Karpas-422 (cell line): ENCODE results near the gene PSMD3. TPM values are rescaled to one million over a fixed set of nuclear protein-coding genes. Genes with fewer than 3 reads are reported as not detected.

Experiments used
- DNase-seq: peaks from one replicate; pipeline ENCODE4 v3.0.0-alpha.2; 2015
- H2AFZ ChIP-seq: fragments of 200-600 bp; sonication (generic); 2 replicates; pipeline ENCODE4 v1.6.1; 2014; ENCODE audit warnings: antibody characterized with exemption, low read length, mixed read lengths
- H3K27ac ChIP-seq: fragments of 200-600 bp; sonication (generic); 2 replicates; pipeline ENCODE4 v1.5.1; 2014; ENCODE audit warnings: mild to moderate bottlenecking, low read length, moderate library complexity
- H3K27me3 ChIP-seq: fragments of 200-600 bp; sonication (generic); 2 replicates; pipeline ENCODE4 v1.6.1; 2014; ENCODE audit warnings: low read length, mixed read lengths
- H3K36me3 ChIP-seq: fragments of 200-600 bp; sonication (generic); 2 replicates; pipeline ENCODE4 v1.6.1; 2014; ENCODE audit warnings: low read length, mixed read lengths; ENCODE audit not compliant: insufficient read depth
- H3K4me1 ChIP-seq: fragments of 200-600 bp; sonication (generic); 2 replicates; pipeline ENCODE4 v1.6.1; 2014; ENCODE audit warnings: mild to moderate bottlenecking, low read length, mixed read lengths
- H3K4me2 ChIP-seq: fragments of 200-600 bp; sonication (generic); 2 replicates; pipeline ENCODE4 v1.6.1; 2014; ENCODE audit warnings: low read length, low read depth, mild to moderate bottlenecking; ENCODE audit not compliant: poor library complexity, severe bottlenecking
- H3K4me3 ChIP-seq: fragments of 200-600 bp; sonication (generic); 2 replicates; pipeline ENCODE4 v1.5.1; 2014; ENCODE audit warnings: mild to moderate bottlenecking, antibody characterized with exemption, low read length, mixed read lengths
- H3K79me2 ChIP-seq: fragments of 200-600 bp; sonication (generic); 2 replicates; pipeline ENCODE4 v1.6.1; 2014; ENCODE audit warnings: mild to moderate bottlenecking, low read length, mixed read lengths
- H3K9ac ChIP-seq: fragments of 200-600 bp; sonication (generic); 2 replicates; pipeline ENCODE4 v1.6.0; 2014; ENCODE audit warnings: low read length
- H3K9me2 ChIP-seq: fragments of 200-600 bp; sonication (generic), shearing (Covaris generic); replicated peaks from 2 replicates; pipeline ENCODE4 v1.6.0; 2014; ENCODE audit warnings: mild to moderate bottlenecking, low read length, moderate library complexity; ENCODE audit not compliant: insufficient read depth
- H3K9me3 ChIP-seq: fragments of 300-700, 200-600 bp; sonication (generic); 2 replicates; pipeline ENCODE4 v1.6.1; 2014; ENCODE audit warnings: low read length, mixed read lengths
- H4K20me1 ChIP-seq: fragments of 200-600 bp; sonication (generic); 2 replicates; pipeline ENCODE4 v1.6.1; 2014; ENCODE audit warnings: mild to moderate bottlenecking, antibody characterized with exemption, low read length, low read depth; ENCODE audit not compliant: insufficient read depth
- total RNA-seq: library from RNA; depleted of rRNA; stranded (reverse); fragments of >200 nt; shearing (Covaris generic); gene quantifications from 2 replicates; pipeline ENCODE4 v1.2.3, GENCODE V29; 2014; ENCODE audit warnings: low replicate concordance; rRNA removed

PSMD3 gene
- 87.1 and 126 TPM in 2 replicates for total RNA-seq

GRCh38 chr17:39980351-39981206 lies at the start of gene PSMD3:
TSS of gene PSMD3 (plus strand) at chr17:39980807. CDS start at chr17:39980971, 164 bp downstream.
- H4K20me1 ChIP-seq, result peaks cover 18% of the 10 kb centered on the region
- peak within 1 kb of the TSS; percentile 89 for H3K4me2 ChIP-seq
- H2AFZ ChIP-seq, result peak within 1 kb of the TSS; percentile 83
- peaks cover 31% of the 10 kb centered on the region for H3K79me2 ChIP-seq
- H3K4me3 ChIP-seq, result peak within 1 kb of the TSS; percentile 79
- peak; percentile 99 for DNase-seq
- peaks cover 27% of the 10 kb centered on the region for H3K4me1 ChIP-seq
- no peaks in the 10 kb centered on the region for H3K27me3 ChIP-seq
- H3K9me2 ChIP-seq, result no peaks in the 10 kb centered on the region
- no peaks in the 10 kb centered on the region for H3K9me3 ChIP-seq
- H3K27ac ChIP-seq, result peak within 1 kb of the TSS; percentile 56
- peaks cover 15% of the 10 kb centered on the region; the same call in 1 of the 2 replicates for H3K36me3 ChIP-seq
- H3K9ac ChIP-seq, result peak within 1 kb of the TSS; percentile 95

GRCh38 chr17:39933912-39934311 lies 46.7 kb upstream of the PSMD3 start:
- Histone ChIP-seq H4K20me1 (no peaks in the 10 kb centered on the region), H3K9me2 (no peaks in the 10 kb centered on the region), H3K27ac (no peak overlapping the region), H3K9ac (no peak overlapping the region), H3K4me3 (no peak overlapping the region), H3K9me3 (no peaks in the 10 kb centered on the region), H2AFZ (no peak overlapping the region), H3K4me2 (no peak overlapping the region), H3K27me3 (no peaks in the 10 kb centered on the region), H3K36me3 (no peaks in the 10 kb centered on the region), H3K79me2 (no peaks in the 10 kb centered on the region), H3K4me1 (peaks cover 6% of the 10 kb centered on the region)
- DNase-seq, result no peak

- no peak overlapping the region for H3K9ac ChIP-seq
- no peaks in the 10 kb centered on the region for H3K27me3 ChIP-seq
- H3K79me2 ChIP-seq, result no peaks in the 10 kb centered on the region
- H3K9me3 ChIP-seq, result no peaks in the 10 kb centered on the region
- H3K27ac ChIP-seq, result no peak overlapping the region
- no peaks in the 10 kb centered on the region for H4K20me1 ChIP-seq
- peaks cover 8% of the 10 kb centered on the region for H3K4me1 ChIP-seq
- H3K4me2 ChIP-seq, result no peak overlapping the region
- no peak for DNase-seq
- H3K9me2 ChIP-seq, result no peaks in the 10 kb centered on the region
- H3K36me3 ChIP-seq, result no peaks in the 10 kb centered on the region
- H3K4me3 ChIP-seq, result no peak overlapping the region
- no peak overlapping the region for H2AFZ ChIP-seq
These were observed 46.3 kb upstream of the PSMD3 start for GRCh38 chr17:39934324-39934723.

GRCh38 chr17:39935909-39936308 lies 44.7 kb upstream of the PSMD3 start:
- H3K4me2 ChIP-seq, result no peak overlapping the region
- H4K20me1 ChIP-seq, result no peaks in the 10 kb centered on the region
- no peaks in the 10 kb centered on the region for H3K27me3 ChIP-seq
- H3K4me1 ChIP-seq, result peaks cover 17% of the 10 kb centered on the region
- DNase-seq, result no peak
- H3K9ac ChIP-seq, result no peak overlapping the region
- no peaks in the 10 kb centered on the region for H3K9me3 ChIP-seq
- no peak overlapping the region for H2AFZ ChIP-seq
- no peak overlapping the region for H3K27ac ChIP-seq
- H3K79me2 ChIP-seq, result no peaks in the 10 kb centered on the region
- no peak overlapping the region for H3K4me3 ChIP-seq
- H3K9me2 ChIP-seq, result no peaks in the 10 kb centered on the region
- no peaks in the 10 kb centered on the region for H3K36me3 ChIP-seq

GRCh38 chr17:39937447-39937846 lies 43.2 kb upstream of the PSMD3 start:
- Histone ChIP-seq H3K9me3 (no peaks in the 10 kb centered on the region), H3K27ac (no peak overlapping the region), H3K4me1 (peaks cover 17% of the 10 kb centered on the region), H2AFZ (no peak overlapping the region), H3K4me2 (no peak overlapping the region), H3K27me3 (no peaks in the 10 kb centered on the region), H3K9me2 (no peaks in the 10 kb centered on the region), H4K20me1 (no peaks in the 10 kb centered on the region), H3K36me3 (no peaks in the 10 kb centered on the region), H3K79me2 (no peaks in the 10 kb centered on the region), H3K9ac (no peak overlapping the region), H3K4me3 (no peak overlapping the region)
- no peak for DNase-seq

- no peak for DNase-seq
- H4K20me1 ChIP-seq, result no peaks in the 10 kb centered on the region
- H3K9ac ChIP-seq, result no peak overlapping the region
- H3K27ac ChIP-seq, result no peak overlapping the region
- H3K9me2 ChIP-seq, result no peaks in the 10 kb centered on the region
- peaks cover 17% of the 10 kb centered on the region for H3K4me1 ChIP-seq
- H3K4me3 ChIP-seq, result no peak overlapping the region
- no peaks in the 10 kb centered on the region for H3K79me2 ChIP-seq
- no peaks in the 10 kb centered on the region for H3K9me3 ChIP-seq
- no peak overlapping the region for H3K4me2 ChIP-seq
- no peaks in the 10 kb centered on the region for H3K36me3 ChIP-seq
- no peaks in the 10 kb centered on the region for H3K27me3 ChIP-seq
- H2AFZ ChIP-seq, result no peak overlapping the region
These were observed 42.3 kb upstream of the PSMD3 start for GRCh38 chr17:39938140-39938869.

GRCh38 chr17:39939106-39939505 lies 41.5 kb upstream of the PSMD3 start:
- Histone ChIP-seq H3K27ac (no peak overlapping the region), H2AFZ (0 out of 2 replicates have a peak overlapping the region, but pooled peaks have one; percentile 2), H4K20me1 (no peaks in the 10 kb centered on the region), H3K9ac (no peak overlapping the region), H3K4me2 (peak overlapping the region; percentile 40), H3K27me3 (no peaks in the 10 kb centered on the region), H3K36me3 (no peaks in the 10 kb centered on the region), H3K9me2 (no peaks in the 10 kb centered on the region), H3K79me2 (no peaks in the 10 kb centered on the region), H3K4me1 (peaks cover 21% of the 10 kb centered on the region), H3K9me3 (no peaks in the 10 kb centered on the region), H3K4me3 (no peak overlapping the region)
- no peak for DNase-seq
